ENCODE results near the gene RAB11FIP5.
"Not testable (repeated sequence)": the region's sequence is repeated elsewhere in the genome, so short reads cannot be mapped to it uniquely, and the experiment has no call there.

The RAB11FIP5 gene

DNA sequence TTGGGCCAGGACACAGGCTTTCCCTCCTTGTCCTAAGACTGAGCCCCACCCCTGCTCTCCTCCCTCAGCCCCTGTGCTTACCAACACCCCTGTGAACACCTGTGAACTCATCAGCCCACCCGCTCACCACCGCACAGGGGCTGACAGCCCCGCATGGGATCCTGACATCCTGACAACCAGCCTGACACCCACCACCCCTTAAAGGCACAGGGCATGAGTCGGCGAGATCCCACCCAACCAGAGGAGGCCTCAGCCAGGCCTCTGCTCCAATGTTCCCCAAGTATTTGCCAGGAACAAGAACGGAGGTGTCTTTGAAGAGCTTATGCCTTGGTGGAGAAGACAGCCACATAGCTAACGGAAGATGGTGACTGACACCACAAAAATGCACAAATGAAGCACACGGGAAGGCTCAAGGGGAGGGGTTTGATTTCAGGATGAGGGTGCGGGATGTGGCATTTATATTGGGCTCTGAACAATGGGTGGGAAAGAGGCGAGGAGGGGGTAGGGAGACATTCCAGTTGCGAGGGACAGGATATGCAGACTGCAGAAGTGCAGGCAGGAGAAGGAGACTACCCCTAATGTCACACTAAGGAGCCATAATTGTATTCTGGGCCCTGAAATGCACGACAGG is 11.0 kb downstream of the RAB11FIP5 start:
- DNase-seq = no peak
- ATAC-seq = no peak
- H3K27me3 Mint-ChIP-seq = no peaks in the 10 kb centered on the region
- no peak overlapping the region for H3K27ac Mint-ChIP-seq
- H3K4me1 Mint-ChIP-seq = peaks cover 4% of the 10 kb centered on the region
- H3K36me3 Mint-ChIP-seq (ENCODE audit: low read depth) = no peaks in the 10 kb centered on the region
- no peaks in the 10 kb centered on the region for H3K9me3 Mint-ChIP-seq
- no peak overlapping the region for H3K4me3 Mint-ChIP-seq

DNA sequence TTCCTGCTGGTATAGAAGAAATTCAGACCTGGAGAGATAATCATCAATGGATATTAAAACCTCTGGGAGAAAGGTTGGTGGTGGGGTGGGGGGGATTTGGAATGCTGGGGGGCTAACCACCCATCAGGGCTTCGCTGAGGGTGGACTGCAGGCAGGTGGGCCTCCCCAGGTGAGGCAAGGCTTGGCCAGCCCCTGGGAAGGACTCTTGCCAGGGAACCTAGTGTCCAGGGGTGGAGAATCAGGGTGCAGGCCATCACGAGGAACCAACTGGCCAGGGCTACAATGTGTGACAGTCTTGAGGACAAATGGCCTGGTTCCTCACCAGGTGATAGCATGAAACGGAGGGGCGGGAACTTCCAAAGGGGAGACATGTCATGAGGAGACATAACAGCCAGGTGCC is 11.8 kb downstream of the RAB11FIP5 start:
- no peaks in the 10 kb centered on the region for H3K36me3 Mint-ChIP-seq (ENCODE audit: low read depth)
- H3K4me3 Mint-ChIP-seq = no peak overlapping the region
- ATAC-seq = no peak
- no peak for DNase-seq
- H3K9me3 Mint-ChIP-seq = no peaks in the 10 kb centered on the region
- no peak overlapping the region for H3K27ac Mint-ChIP-seq
- H3K4me1 Mint-ChIP-seq = peaks cover 4% of the 10 kb centered on the region
- no peaks in the 10 kb centered on the region for H3K27me3 Mint-ChIP-seq

DNA sequence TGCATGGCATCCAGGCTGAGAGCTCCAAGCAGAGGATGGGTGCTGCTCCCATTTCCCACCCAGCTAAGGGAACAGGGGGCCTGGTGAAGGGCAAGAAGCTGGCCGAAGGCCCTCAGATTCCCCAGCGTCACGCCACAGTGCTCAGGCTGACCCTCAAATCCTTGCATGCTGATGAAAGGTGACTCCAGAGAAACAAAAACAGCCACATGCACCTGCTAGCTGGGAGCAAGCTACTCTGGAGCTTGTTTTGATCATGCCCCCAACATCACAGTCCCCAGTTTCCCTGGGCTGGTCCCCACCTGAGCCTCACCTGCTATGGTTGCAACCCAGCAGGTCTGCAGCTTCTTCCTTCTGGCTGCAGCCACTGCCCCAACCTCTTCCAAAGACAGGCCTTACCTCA is 13.3 kb downstream of the RAB11FIP5 start:
- Mint-ChIP-seq H3K27ac (no peak overlapping the region), H3K36me3 (ENCODE audit: low read depth) (no peaks in the 10 kb centered on the region), H3K4me3 (no peak overlapping the region), H3K9me3 (no peaks in the 10 kb centered on the region), H3K27me3 (no peaks in the 10 kb centered on the region), H3K4me1 (peaks cover 4% of the 10 kb centered on the region)
- ATAC-seq = no peak
- no peak for DNase-seq

DNA sequence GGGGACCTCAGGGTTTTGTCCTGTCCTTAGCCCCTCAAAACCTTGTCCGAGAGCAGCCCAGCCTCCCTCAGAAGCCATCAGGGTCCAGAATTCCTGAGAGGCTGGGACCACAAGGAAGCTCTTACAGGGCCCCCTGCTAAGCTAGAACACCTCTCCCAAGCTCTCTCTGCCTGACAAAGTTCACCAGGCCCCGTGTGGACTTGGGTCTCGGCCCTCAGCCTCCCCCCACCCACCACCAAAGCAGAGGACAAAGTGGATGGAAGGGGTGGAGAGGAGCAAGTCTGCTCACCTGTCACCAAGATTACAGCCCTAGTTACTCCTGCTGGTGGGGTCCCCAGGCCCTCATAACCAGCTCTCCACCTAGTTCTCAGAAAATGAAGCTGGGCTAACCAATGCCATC is 16.8 kb downstream of the RAB11FIP5 start:
- Mint-ChIP-seq H3K27ac (no peak overlapping the region), H3K36me3 (ENCODE audit: low read depth) (no peaks in the 10 kb centered on the region), H3K9me3 (no peaks in the 10 kb centered on the region), H3K27me3 (no peaks in the 10 kb centered on the region), H3K4me1 (no peaks in the 10 kb centered on the region), H3K4me3 (no peak overlapping the region)
- no peak for DNase-seq
- no peak for ATAC-seq

DNA sequence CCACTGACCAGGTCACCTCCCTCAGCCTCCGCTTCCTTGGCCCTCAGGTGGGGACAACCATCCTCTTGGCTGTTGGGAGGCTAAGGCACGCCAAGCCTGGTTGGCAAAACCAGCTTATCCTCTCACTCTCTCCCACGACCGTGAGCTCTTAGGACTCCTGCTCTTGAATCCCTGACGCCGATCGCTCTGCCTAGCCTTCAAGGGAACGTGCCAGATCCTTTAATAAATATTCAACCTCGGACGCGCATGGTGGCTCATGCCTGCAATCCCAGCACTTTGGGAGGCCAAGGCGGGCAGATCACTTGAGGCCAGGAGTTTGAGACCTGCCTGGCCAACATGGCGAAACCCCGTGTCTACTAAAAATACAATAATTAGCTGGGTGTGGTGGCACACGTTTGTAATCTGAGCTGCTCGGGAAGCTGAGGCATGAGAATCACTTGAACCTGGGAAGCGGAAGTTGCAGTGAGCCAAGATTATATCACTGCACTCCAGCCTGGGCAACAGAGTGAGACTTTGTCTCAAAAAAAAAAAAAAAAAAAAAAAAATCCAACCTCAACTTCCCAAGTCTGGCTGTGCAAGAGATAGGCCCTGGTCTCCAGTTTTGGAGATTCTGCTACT is 19.0 kb downstream of the RAB11FIP5 start:
- not testable (repeated sequence) for H3K9me3 Mint-ChIP-seq; H3K36me3 Mint-ChIP-seq (ENCODE audit: low read depth); ATAC-seq; H3K27me3 Mint-ChIP-seq; DNase-seq; H3K4me1 Mint-ChIP-seq; H3K27ac Mint-ChIP-seq; H3K4me3 Mint-ChIP-seq

DNA sequence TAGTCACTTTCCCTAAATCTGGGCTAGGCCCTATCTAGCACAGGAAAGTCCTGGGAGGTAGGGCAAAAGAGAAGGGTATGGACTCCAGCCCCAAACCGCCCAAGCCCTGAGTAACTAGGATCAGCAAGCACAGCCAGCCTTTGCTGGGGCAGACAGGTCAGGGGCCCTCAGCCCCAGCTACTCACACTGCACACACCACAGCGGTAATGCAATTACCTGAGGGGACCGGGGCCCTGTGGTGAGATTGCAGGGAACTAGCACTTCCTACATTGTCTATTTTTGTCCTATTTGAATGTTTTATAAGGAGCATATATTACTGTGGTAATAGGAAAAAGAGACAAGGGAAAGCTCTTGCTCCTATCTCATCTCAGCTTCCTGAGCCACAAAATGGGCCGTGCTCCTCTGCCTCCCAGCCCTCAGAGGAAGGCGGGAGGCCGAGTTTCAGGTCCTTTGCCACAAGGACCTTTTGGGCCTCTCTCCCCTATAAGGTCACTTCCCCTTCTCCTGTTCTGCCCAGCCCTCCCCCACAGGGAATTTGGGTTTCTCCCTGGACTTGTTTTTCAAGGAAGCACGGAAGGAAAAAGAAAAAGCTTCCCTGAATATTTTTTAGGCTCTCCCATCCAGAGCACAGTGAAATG is 20.5 kb downstream of the RAB11FIP5 start:
- Mint-ChIP-seq H3K27me3 (no peaks in the 10 kb centered on the region), H3K4me1 (no peaks in the 10 kb centered on the region), H3K36me3 (ENCODE audit: low read depth) (no peaks in the 10 kb centered on the region), H3K4me3 (no peak overlapping the region), H3K9me3 (no peaks in the 10 kb centered on the region), H3K27ac (no peak overlapping the region)
- no peak for ATAC-seq
- no peak for DNase-seq

DNA sequence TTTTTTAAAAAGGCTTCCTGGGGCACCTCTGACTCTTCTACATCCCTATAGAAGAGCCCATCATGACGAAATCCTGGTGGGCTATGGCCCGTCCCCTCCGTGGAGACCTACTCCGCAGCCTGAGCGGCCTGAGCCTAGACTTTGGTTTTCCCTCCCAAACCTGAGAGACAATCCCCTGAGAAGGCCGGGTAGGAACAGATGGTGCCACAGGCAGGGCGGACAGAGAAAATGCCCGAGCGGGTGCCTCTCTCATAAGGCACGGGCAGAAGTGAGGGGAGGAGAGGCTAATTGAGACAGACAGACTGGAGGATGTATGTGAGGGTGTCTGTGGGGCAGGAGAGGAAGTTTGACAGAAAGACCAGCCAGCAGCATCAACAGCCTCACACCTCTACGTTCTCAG is 21.1 kb downstream of the RAB11FIP5 start:
- no peak overlapping the region for H3K27ac Mint-ChIP-seq
- no peak overlapping the region for H3K4me3 Mint-ChIP-seq
- H3K36me3 Mint-ChIP-seq (ENCODE audit: low read depth) = no peaks in the 10 kb centered on the region
- H3K9me3 Mint-ChIP-seq = no peaks in the 10 kb centered on the region
- DNase-seq = no peak
- H3K4me1 Mint-ChIP-seq = no peaks in the 10 kb centered on the region
- no peaks in the 10 kb centered on the region for H3K27me3 Mint-ChIP-seq
- no peak for ATAC-seq

DNA sequence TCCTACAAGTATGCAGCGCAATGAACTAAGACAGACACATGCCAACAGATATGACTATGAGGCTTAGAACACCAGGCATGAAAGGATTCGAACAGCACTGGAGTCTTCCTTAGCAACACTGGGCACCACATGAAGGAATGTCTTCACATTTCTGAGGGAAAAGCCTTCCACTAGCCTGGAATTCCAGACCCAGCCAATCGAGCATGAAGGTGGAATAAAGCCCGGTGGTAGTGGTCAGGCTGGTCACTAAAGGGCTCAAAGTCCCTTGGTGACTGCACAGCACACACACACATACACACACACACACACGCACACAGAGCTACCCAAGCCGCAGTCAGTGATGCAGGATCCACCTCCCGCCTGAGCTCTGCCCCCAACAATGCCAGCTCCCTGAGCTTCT is 21.6 kb downstream of the RAB11FIP5 start:
- no peak overlapping the region for H3K27ac Mint-ChIP-seq
- ATAC-seq (no peak), DNase-seq (no peak)
- no peak overlapping the region for H3K4me3 Mint-ChIP-seq
- H3K36me3 Mint-ChIP-seq (ENCODE audit: low read depth) = no peaks in the 10 kb centered on the region
- H3K4me1 Mint-ChIP-seq = no peaks in the 10 kb centered on the region
- H3K9me3 Mint-ChIP-seq = no peaks in the 10 kb centered on the region
- no peaks in the 10 kb centered on the region for H3K27me3 Mint-ChIP-seq

DNA sequence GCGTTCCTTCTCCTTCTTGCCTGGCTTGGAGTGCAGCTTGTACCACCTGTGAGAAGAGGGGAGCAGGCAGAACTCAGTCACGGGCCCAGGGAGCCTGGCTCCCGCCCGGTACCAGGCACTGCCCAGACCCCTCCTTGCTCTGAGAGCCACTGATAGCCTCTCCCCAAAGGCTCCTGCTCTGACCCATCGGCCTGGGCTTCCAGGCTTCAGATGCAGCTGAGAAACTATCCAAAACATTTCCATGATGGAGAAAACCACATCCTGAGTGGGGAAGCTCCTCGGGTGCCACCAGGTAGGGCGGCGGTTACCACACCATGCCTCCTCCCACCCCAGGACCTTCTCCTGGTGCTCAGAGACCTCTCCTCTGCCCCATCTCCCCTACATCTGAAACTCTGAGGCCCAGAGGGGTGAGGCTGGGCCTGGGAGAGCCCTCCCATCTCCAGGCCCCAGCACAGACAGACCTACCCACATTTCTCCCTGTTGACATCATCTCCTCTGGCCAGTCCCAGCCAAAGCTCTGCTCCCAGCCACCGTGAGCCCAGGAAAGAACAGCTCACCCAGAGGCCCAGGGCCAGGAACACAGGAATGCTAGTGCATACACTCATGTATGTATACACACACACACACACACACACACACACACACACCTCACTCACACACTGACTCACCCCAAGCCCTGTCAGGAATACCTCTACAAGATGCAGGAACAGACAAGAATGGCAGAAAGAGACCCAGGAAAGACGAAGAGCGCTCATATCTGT is 23.3 kb downstream of the RAB11FIP5 start:
- no peak for ATAC-seq
- no peaks in the 10 kb centered on the region for H3K27me3 Mint-ChIP-seq
- no peaks in the 10 kb centered on the region for H3K36me3 Mint-ChIP-seq (ENCODE audit: low read depth)
- DNase-seq = no peak
- H3K4me1 Mint-ChIP-seq = no peaks in the 10 kb centered on the region
- no peaks in the 10 kb centered on the region for H3K9me3 Mint-ChIP-seq
- H3K4me3 Mint-ChIP-seq = no peak overlapping the region
- no peak overlapping the region for H3K27ac Mint-ChIP-seq

DNA sequence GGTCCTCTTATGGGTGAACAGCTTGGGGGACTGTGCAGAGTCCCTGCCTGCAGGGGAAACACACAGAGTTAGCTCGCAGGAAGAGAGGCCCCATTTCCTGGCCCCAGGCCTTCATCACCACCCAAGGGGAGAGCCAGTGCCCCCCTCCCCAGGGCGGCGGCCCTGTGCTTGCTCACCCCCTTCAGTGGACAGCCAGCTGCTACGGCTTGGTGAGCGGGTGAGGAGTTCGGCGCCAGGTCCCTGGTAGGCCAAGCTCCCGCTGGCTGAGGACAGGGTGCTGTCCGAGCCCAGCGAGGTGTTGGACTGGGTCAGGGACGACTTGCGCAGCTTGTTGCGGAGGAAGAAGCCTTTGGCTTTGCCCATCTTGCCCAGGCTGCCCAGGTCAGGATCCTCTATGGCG is 24.0 kb downstream of the RAB11FIP5 start:
- Mint-ChIP-seq H3K36me3 (ENCODE audit: low read depth) (no peaks in the 10 kb centered on the region), H3K4me1 (no peaks in the 10 kb centered on the region), H3K4me3 (no peak overlapping the region), H3K27ac (no peak overlapping the region), H3K9me3 (no peaks in the 10 kb centered on the region), H3K27me3 (no peaks in the 10 kb centered on the region)
- DNase-seq (no peak), ATAC-seq (no peak)

DNA sequence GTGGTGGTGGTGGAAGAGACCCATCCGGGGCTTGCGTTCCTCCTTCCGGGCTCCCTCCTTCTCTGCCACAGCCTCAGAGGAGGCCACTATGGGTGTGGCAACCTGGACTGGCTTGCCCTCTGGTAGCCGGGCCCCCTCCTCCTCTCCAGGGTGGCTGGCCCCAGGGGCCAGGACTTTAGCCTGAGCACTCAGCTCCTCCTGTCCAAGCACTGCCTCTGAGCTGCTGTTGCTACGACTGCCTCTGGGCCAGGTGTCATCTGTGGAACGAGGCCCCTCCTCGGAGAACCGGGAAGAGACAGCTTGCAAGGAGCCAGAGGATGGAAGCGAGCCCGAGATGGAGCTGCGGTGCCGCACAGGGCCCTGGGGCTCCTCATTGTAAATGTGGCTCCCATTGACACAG is 24.5 kb downstream of the RAB11FIP5 start:
- ATAC-seq (no peak), DNase-seq (no peak)
- Mint-ChIP-seq H3K27me3 (no peaks in the 10 kb centered on the region), H3K4me1 (no peaks in the 10 kb centered on the region), H3K4me3 (no peak overlapping the region), H3K27ac (no peak overlapping the region), H3K9me3 (no peaks in the 10 kb centered on the region), H3K36me3 (ENCODE audit: low read depth) (no peaks in the 10 kb centered on the region)

DNA sequence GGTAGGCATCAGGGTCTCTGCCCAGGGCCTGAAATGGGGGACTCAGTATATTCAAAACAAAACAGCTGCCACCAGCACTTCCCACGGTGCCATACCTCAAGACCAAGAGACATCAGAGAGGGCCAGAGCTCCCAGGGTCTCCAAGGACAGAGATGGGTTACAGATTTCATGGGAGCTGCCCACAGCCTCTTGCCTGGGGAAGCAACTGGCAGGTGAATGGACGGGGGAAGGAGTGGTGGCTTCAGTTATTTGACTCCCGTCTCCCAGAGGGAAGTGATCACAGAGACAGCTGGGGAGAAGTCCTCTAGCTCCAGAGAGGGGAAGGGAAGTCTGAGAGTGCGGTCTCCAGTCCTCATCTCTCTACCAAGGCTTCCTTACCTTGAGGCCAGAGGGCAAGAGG is 25.4 kb downstream of the RAB11FIP5 start:
- no peaks in the 10 kb centered on the region for H3K36me3 Mint-ChIP-seq (ENCODE audit: low read depth)
- no peaks in the 10 kb centered on the region for H3K9me3 Mint-ChIP-seq
- DNase-seq = no peak
- H3K4me3 Mint-ChIP-seq = no peak overlapping the region
- H3K27me3 Mint-ChIP-seq = no peaks in the 10 kb centered on the region
- ATAC-seq = no peak
- no peak overlapping the region for H3K27ac Mint-ChIP-seq
- no peaks in the 10 kb centered on the region for H3K4me1 Mint-ChIP-seq

DNA sequence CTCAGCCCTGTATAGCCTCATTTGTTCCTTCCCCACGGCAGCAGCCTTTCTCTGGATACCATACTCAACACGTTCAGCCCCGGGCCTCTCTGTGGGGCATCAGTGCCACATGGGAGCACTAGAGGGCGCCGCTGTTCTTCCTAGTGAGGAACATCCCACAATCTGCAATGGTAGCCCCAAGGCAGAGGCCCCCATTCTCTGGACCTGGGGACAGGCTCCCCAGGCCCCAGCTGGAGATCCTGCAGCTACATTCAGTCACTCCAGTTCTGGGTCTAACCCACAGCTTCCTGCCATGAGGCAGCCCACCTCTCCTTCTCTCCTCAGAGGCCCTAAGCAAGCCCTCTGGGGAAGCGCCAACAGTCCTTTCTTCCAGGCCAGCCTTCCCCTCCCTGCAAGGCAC is 27.1 kb downstream of the RAB11FIP5 start:
- ATAC-seq = peak; percentile 80
- Mint-ChIP-seq H3K36me3 (ENCODE audit: low read depth) (no peaks in the 10 kb centered on the region), H3K9me3 (no peaks in the 10 kb centered on the region), H3K27ac (no peak overlapping the region), H3K4me1 (no peaks in the 10 kb centered on the region), H3K4me3 (no peak overlapping the region), H3K27me3 (no peaks in the 10 kb centered on the region)
- DNase-seq = peak; percentile 86

DNA sequence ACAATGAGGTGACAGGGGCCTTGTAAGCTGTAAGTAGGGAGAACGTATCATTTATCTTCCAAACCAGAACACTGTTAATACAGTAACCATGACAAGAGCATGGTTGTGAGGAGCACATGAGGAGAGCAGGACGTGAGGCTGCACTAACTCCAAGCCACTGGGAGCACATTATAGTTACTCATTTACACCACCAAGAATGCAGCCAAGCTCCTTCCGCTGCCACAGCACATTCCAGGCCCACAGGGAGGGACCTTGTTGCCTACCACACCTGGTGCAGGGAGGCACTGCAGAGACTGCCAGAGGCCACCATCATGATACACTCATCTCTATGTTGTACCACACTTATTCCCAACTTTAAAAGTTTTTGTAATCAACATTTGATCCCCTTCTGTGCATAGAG is 27.8 kb downstream of the RAB11FIP5 start:
- Mint-ChIP-seq H3K4me3 (no peak overlapping the region), H3K36me3 (ENCODE audit: low read depth) (no peaks in the 10 kb centered on the region), H3K27ac (no peak overlapping the region), H3K9me3 (no peaks in the 10 kb centered on the region), H3K4me1 (no peaks in the 10 kb centered on the region), H3K27me3 (no peaks in the 10 kb centered on the region)
- ATAC-seq = no peak
- no peak for DNase-seq

Measured in activated naive CD8-positive, alpha-beta T cell treated with anti-CD3 and anti-CD28 coated beads, Interleukin-2, amount 50 U/mL, for 24 hours (primary cell).